ENCODE results near the gene TMEM86B.

Gene TMEM86B

GRCh38 chr19:55228403-55229031 is at the start of gene TMEM86B:
Gene TMEM86B, minus strand, starts transcription at chr19:55228763. Its CDS starts 22 bp downstream, at chr19:55228741.
- in situ Hi-C loops (cut with HindIII; ENCODE audit: low sequenced_read_pairs) = no loop called here

GRCh38 chr19:55277494-55277893 is 48.9 kb upstream of the TMEM86B start:
- in situ Hi-C loops (cut with HindIII; ENCODE audit: low sequenced_read_pairs) = no loop called here

GRCh38 chr19:55276720-55277430 is 48.3 kb upstream of the TMEM86B start:
- in situ Hi-C loops (cut with HindIII; ENCODE audit: low sequenced_read_pairs) = no loop called here

GRCh38 chr19:55275851-55276719 is 47.5 kb upstream of the TMEM86B start:
- in situ Hi-C loops (cut with HindIII; ENCODE audit: low sequenced_read_pairs) = no loop called here

GRCh38 chr19:55273978-55274707 is 45.6 kb upstream of the TMEM86B start:
- in situ Hi-C loops (cut with HindIII; ENCODE audit: low sequenced_read_pairs) = no loop called here

- in situ Hi-C loops (cut with HindIII; ENCODE audit: low sequenced_read_pairs) = no loop called here
Observed at GRCh38 chr19:55272142-55272541, 43.6 kb upstream of the TMEM86B start.

GRCh38 chr19:55270172-55270942 is 41.8 kb upstream of the TMEM86B start:
- in situ Hi-C loops (cut with HindIII; ENCODE audit: low sequenced_read_pairs) = no loop called here

GRCh38 chr19:55269299-55269698 is 40.7 kb upstream of the TMEM86B start:
- in situ Hi-C loops (cut with HindIII; ENCODE audit: low sequenced_read_pairs) = no loop called here

- in situ Hi-C loops (cut with HindIII; ENCODE audit: low sequenced_read_pairs) = no loop called here
Observed at GRCh38 chr19:55266840-55267239, 38.3 kb upstream of the TMEM86B start.

GRCh38 chr19:55266404-55266803 is 37.8 kb upstream of the TMEM86B start:
- in situ Hi-C loops (cut with HindIII; ENCODE audit: low sequenced_read_pairs) = no loop called here

- in situ Hi-C loops (cut with HindIII; ENCODE audit: low sequenced_read_pairs) = no loop called here
Observed at GRCh38 chr19:55265723-55266386, 37.3 kb upstream of the TMEM86B start.

- in situ Hi-C loops (cut with HindIII; ENCODE audit: low sequenced_read_pairs) = no loop called here
Observed at GRCh38 chr19:55265173-55265572, 36.6 kb upstream of the TMEM86B start.

GRCh38 chr19:55264531-55264930 is 36.0 kb upstream of the TMEM86B start:
- in situ Hi-C loops (cut with HindIII; ENCODE audit: low sequenced_read_pairs) = no loop called here

- in situ Hi-C loops (cut with HindIII; ENCODE audit: low sequenced_read_pairs) = no loop called here
Observed at GRCh38 chr19:55262359-55262758, 33.8 kb upstream of the TMEM86B start.

GRCh38 chr19:55261671-55262126 is 33.1 kb upstream of the TMEM86B start:
- in situ Hi-C loops (cut with HindIII; ENCODE audit: low sequenced_read_pairs) = no loop called here

GRCh38 chr19:55259540-55260210 is 31.1 kb upstream of the TMEM86B start:
- in situ Hi-C loops (cut with HindIII; ENCODE audit: low sequenced_read_pairs) = no loop called here

- in situ Hi-C loops (cut with HindIII; ENCODE audit: low sequenced_read_pairs) = no loop called here
Observed at GRCh38 chr19:55258828-55259539, 30.4 kb upstream of the TMEM86B start, which contains the start of gene PPP6R1. Gene PPP6R1, minus strand, starts transcription at chr19:55259017. Its CDS starts 11,914 bp downstream, at chr19:55247103.

- in situ Hi-C loops (cut with HindIII; ENCODE audit: low sequenced_read_pairs) = no loop called here
Observed at GRCh38 chr19:55258476-55258827, 29.9 kb upstream of the TMEM86B start.

Data from endothelial cell of hepatic sinusoid (primary cell).